ENCODE data around the gene TNFAIP2. TPM values are rescaled to one million over a fixed set of nuclear protein-coding genes. Genes with fewer than 3 reads are reported as not detected.
A peak's percentile ranks its signal among the peaks of the same experiment; 100 is the strongest.

Gene TNFAIP2
- total RNA-seq, 1 donor from 2014 or later = 5.3 TPM

DNA sequence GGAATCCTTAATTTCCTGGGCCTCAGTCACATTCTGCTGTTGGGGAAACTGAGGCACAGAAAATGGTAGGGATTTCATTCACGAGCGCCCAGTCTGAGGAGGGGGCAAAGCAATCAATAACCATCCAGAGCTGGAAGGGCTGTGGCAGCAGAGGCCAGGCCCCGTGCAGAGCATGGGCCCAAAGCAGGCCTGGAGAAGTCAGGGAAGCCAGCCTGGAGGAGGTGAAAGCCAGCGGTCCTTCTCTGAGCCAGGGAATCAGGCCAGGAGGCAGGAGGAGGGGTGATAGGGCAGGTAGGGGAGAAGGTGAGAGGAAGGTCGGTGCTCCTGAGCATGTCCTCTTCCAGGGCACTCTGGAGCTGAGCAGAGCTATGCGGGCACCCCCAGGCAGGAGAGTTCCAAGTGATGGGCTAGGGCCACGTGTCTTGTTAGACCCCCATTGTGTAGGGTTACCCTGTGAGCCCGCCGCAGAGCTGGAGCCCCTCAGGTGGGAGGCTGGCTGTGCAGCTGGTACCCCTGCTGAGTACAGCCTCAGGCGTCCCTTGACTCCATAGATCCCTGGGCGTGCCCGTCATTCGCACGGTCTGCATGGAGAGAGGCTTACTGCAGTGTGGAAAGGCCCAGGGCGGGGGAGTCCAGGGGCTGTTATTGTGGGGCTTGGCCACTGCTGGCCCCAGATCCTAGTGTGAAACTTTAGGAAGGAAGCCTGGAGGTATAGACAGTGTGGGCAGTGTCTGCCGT lies 4.8 kb downstream of the TNFAIP2 start:
- no peaks in the 10 kb centered on the region for H3K9me3 Mint-ChIP-seq
- no peak overlapping the region for H3K4me2 ChIP-seq
- H3K4me1 ChIP-seq = peaks cover 6% of the 10 kb centered on the region
- no peak for TF ChIP-seq EZH2phosphoT487 (IDR thresholded peaks at IDR 0.05)
- no peak overlapping the region for H3K9ac ChIP-seq
- DNase-seq (ENCODE audit: low spot score) = no peak
- H3K27ac Mint-ChIP-seq = no peak overlapping the region
- no peaks in the 10 kb centered on the region for H3K79me2 ChIP-seq (ENCODE audit: low read depth)
- H3K4me1 Mint-ChIP-seq = peaks cover 26% of the 10 kb centered on the region
- peaks cover 14% of the 10 kb centered on the region for H3F3A ChIP-seq (ENCODE audit: low read depth)
- no peak overlapping the region for H2AFZ ChIP-seq (replicated peaks)
- peak overlapping the region; percentile 46 for H3K4me3 Mint-ChIP-seq
- H3K27me3 Mint-ChIP-seq (ENCODE audit: insufficient read depth, low read depth) = peaks cover 19% of the 10 kb centered on the region
- H3K27ac ChIP-seq = no peak overlapping the region
- H3K36me3 Mint-ChIP-seq = no peaks in the 10 kb centered on the region
- no peaks in the 10 kb centered on the region for H3K36me3 ChIP-seq
- peaks cover 14% of the 10 kb centered on the region for H4K20me1 ChIP-seq (ENCODE audit: low read depth)
- peaks cover 55% of the 10 kb centered on the region for H3K27me3 ChIP-seq
- H3K9me3 ChIP-seq (ENCODE audit: low read depth) = no peaks in the 10 kb centered on the region
- no peak overlapping the region for H3K4me3 ChIP-seq

DNA sequence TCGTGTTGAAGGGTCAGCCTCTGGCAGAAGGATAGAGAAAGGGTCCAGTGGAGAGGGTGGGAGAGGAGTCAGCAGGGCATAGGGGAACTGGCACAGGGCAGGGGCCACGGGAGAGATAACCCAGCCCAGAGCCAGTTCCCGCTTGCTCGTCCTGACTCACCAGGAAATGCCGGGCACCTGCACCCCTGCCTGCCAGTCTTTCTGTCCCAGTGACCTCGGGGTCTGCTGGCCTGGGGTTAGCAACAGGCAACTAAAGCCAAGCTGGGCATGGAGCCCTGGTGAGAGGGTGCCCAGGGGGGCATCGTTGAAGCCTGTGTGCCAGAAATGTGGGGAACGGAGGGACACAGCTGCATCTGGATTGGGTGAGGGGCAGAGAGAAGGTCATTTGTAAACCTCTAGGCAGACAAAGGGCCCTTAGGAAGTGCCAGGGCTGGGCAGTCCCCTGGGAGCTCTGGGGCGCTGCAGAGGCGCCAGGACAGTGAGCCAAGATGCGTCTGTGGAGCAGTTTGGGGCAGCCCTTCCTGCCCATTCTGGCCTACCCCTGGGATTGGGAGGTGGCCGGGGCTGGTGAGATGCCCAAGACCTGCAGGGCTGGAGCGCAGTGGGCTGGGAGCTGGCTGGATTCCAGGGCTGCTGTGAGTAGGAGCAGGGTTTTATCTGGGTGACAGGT lies 5.5 kb downstream of the TNFAIP2 start:
- no peaks in the 10 kb centered on the region for H3K36me3 Mint-ChIP-seq
- Histone ChIP-seq H3K27ac (no peak overlapping the region), H3K9ac (no peak overlapping the region), H3K9me3 (ENCODE audit: low read depth) (no peaks in the 10 kb centered on the region), H3K4me3 (no peak overlapping the region), H3K27me3 (peaks cover 47% of the 10 kb centered on the region), H3K79me2 (ENCODE audit: low read depth) (no peaks in the 10 kb centered on the region), H3F3A (ENCODE audit: low read depth) (peaks cover 14% of the 10 kb centered on the region), H4K20me1 (ENCODE audit: low read depth) (peaks cover 14% of the 10 kb centered on the region), H3K4me1 (no peaks in the 10 kb centered on the region), H3K36me3 (no peaks in the 10 kb centered on the region), H2AFZ (replicated peaks) (no peak overlapping the region), H3K4me2 (no peak overlapping the region)
- TF ChIP-seq EZH2phosphoT487 (IDR thresholded peaks at IDR 0.05) (no peak), EZH2 (IDR thresholded peaks at IDR 0.05) (no peak)
- TF ChIP-seq, protein P1, sequence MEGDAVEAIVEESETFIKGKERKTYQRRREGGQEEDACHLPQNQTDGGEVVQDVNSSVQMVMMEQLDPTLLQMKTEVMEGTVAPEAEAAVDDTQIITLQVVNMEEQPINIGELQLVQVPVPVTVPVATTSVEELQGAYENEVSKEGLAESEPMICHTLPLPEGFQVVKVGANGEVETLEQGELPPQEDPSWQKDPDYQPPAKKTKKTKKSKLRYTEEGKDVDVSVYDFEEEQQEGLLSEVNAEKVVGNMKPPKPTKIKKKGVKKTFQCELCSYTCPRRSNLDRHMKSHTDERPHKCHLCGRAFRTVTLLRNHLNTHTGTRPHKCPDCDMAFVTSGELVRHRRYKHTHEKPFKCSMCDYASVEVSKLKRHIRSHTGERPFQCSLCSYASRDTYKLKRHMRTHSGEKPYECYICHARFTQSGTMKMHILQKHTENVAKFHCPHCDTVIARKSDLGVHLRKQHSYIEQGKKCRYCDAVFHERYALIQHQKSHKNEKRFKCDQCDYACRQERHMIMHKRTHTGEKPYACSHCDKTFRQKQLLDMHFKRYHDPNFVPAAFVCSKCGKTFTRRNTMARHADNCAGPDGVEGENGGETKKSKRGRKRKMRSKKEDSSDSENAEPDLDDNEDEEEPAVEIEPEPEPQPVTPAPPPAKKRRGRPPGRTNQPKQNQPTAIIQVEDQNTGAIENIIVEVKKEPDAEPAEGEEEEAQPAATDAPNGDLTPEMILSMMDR (IDR thresholded peaks at IDR 0.05) = no peak
- H3K27ac Mint-ChIP-seq = no peak overlapping the region
- no peaks in the 10 kb centered on the region for H3K9me3 Mint-ChIP-seq
- H3K4me3 Mint-ChIP-seq = no peak overlapping the region
- H3K27me3 Mint-ChIP-seq (ENCODE audit: insufficient read depth, low read depth) = peaks cover 19% of the 10 kb centered on the region
- H3K4me1 Mint-ChIP-seq = peaks cover 26% of the 10 kb centered on the region
- no peak for DNase-seq (ENCODE audit: low spot score)

DNA sequence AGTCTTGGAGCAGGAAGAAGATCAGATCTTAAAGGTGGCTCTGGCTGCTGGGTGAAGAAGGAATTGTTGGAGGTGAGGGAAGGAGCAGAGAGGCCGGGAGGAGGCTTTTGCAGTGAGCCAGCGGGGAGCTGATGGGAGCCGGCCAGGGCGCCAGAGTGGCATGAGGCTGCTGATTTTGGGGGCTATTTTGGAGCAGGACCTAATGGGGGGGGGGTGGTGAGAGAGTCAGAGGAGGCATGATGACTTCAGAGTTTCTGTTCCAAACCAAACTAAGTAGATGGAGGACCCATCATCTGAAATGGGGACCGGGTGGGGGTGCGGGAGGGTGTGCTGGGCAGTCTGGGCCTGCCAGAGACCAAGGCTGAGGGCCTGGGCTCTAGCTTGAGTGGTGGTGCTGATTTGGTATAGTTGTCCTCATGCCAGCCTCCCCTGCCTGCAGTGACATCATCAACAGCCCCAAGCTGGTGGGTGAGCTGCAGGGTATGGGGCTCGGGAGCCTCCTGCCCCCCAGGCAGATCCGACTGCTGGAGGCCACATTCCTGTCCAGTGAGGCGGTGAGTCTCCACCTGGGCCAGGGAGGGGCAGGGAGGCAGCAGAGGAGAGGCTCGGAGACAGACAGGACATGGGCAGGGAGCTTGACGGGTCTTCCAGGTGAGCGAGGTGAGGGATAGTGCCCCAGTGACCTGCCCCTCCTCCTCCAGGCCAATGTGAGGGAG lies 6.2 kb downstream of the TNFAIP2 start:
- peaks cover 21% of the 10 kb centered on the region for H3K4me1 Mint-ChIP-seq
- peaks cover 40% of the 10 kb centered on the region for H3K27me3 ChIP-seq
- no peaks in the 10 kb centered on the region for H3K36me3 Mint-ChIP-seq
- H3K27ac ChIP-seq = no peak overlapping the region
- H3K79me2 ChIP-seq (ENCODE audit: low read depth) = no peaks in the 10 kb centered on the region
- no peak overlapping the region for H3K4me3 ChIP-seq
- TF ChIP-seq EZH2phosphoT487 (IDR thresholded peaks at IDR 0.05) (no peak), EZH2 (IDR thresholded peaks at IDR 0.05) (no peak)
- TF ChIP-seq, protein P1 (IDR thresholded peaks at IDR 0.05) = no peak
- DNase-seq (ENCODE audit: low spot score) = no peak
- no peak overlapping the region for H3K4me3 Mint-ChIP-seq
- peaks cover 14% of the 10 kb centered on the region for H3F3A ChIP-seq (ENCODE audit: low read depth)
- no peaks in the 10 kb centered on the region for H3K36me3 ChIP-seq
- H3K4me2 ChIP-seq = no peak overlapping the region
- H3K9me3 Mint-ChIP-seq = no peaks in the 10 kb centered on the region
- no peak overlapping the region for H3K9ac ChIP-seq
- no peaks in the 10 kb centered on the region for H3K9me3 ChIP-seq (ENCODE audit: low read depth)
- peaks cover 14% of the 10 kb centered on the region for H4K20me1 ChIP-seq (ENCODE audit: low read depth)
- H3K27ac Mint-ChIP-seq = no peak overlapping the region
- peaks cover 15% of the 10 kb centered on the region for H3K27me3 Mint-ChIP-seq (ENCODE audit: insufficient read depth, low read depth)
- no peaks in the 10 kb centered on the region for H3K4me1 ChIP-seq
- no peak overlapping the region for H2AFZ ChIP-seq (replicated peaks)

All from neural progenitor cell (in vitro differentiated cells).